Stimulated activated CD4-positive, alpha-beta T cell treated with anti-CD3 and anti-CD28 coated beads, Interleukin-4, amount 100 ng/mL, for 1 hour (primary cell): Measurements from ENCODE around the gene MLLT1.

ENCODE experiments used
- DNase-seq: peaks from one replicate; pipeline ENCODE4 v3.0.0-alpha.2; 2020

MLLT1 gene

GRCh38 chr19:6274756-6275155 is 5.0 kb downstream of the MLLT1 start:
- DNase-seq, result no peak

- no peak for DNase-seq
Measured at GRCh38 chr19:6273701-6274601, 5.8 kb downstream of the MLLT1 start.

- no peak for DNase-seq
Measured at GRCh38 chr19:6272913-6273600, 6.7 kb downstream of the MLLT1 start.

GRCh38 chr19:6272411-6272791 is 7.4 kb downstream of the MLLT1 start:
- no peak for DNase-seq

GRCh38 chr19:6271721-6272410 is 7.9 kb downstream of the MLLT1 start:
- no peak for DNase-seq

GRCh38 chr19:6271251-6271650 is 8.5 kb downstream of the MLLT1 start:
- DNase-seq, result no peak

- no peak for DNase-seq
Measured at GRCh38 chr19:6270822-6271221, 9.0 kb downstream of the MLLT1 start.

- DNase-seq, result no peak
Measured at GRCh38 chr19:6270076-6270745, 9.6 kb downstream of the MLLT1 start.

GRCh38 chr19:6269101-6269886 is 10.5 kb downstream of the MLLT1 start:
- no peak for DNase-seq

GRCh38 chr19:6268382-6268771 is 11.4 kb downstream of the MLLT1 start:
- DNase-seq, result no peak

- DNase-seq, result no peak
Measured at GRCh38 chr19:6267552-6268381, 12.0 kb downstream of the MLLT1 start.

- no peak for DNase-seq
Measured at GRCh38 chr19:6264803-6265202, 15.0 kb downstream of the MLLT1 start.

- no peak for DNase-seq
Measured at GRCh38 chr19:6263735-6264444, 15.9 kb downstream of the MLLT1 start.

GRCh38 chr19:6263306-6263705 is 16.5 kb downstream of the MLLT1 start:
- no peak for DNase-seq

GRCh38 chr19:6262519-6262918 is 17.3 kb downstream of the MLLT1 start:
- DNase-seq, result no peak

- DNase-seq, result no peak
Measured at GRCh38 chr19:6261883-6262282, 17.9 kb downstream of the MLLT1 start.

GRCh38 chr19:6260912-6261650 is 18.7 kb downstream of the MLLT1 start:
- peak; percentile 37 for DNase-seq

- DNase-seq, result no peak
Measured at GRCh38 chr19:6260376-6260775, 19.4 kb downstream of the MLLT1 start.

GRCh38 chr19:6259312-6259861 is 20.4 kb downstream of the MLLT1 start:
- no peak for DNase-seq
